Prostate gland (tissue), 2 donors: ENCODE data around the gene EDNRA.

Experiments
- CTCF ChIP-seq, 4 experiments: fragments of 200-600 bp in 2 of 4; fragments of 450-650 bp in 2 of 4; sonication (generic) in 2 of 4; IDR thresholded peaks; 1 replicate in 3 of 4; 2 replicates in 1 of 4; pipeline ENCODE4 v1.5.1; 2016 to 2019; ENCODE audit warnings: antibody characterized with exemption in 4 of 4, mild to moderate bottlenecking in 2 of 4, moderate library complexity in 2 of 4
- POLR2A ChIP-seq: fragments of 450-650 bp; IDR thresholded peaks from one replicate; pipeline ENCODE4 v1.6.1; 2016; ENCODE audit warnings: antibody characterized with exemption, mild to moderate bottlenecking

- no peak for TF ChIP-seq POLR2A
- TF ChIP-seq CTCF (IDR thresholded peaks at IDR 0.05) = no peak
Measured at GRCh38 chr4:147492306-147492705, 11.4 kb downstream of the EDNRA start.
